ENCODE data around the gene CD27.
"Not testable (repeated sequence)": the region's sequence is repeated elsewhere in the genome, so short reads cannot be mapped to it uniquely, and the experiment has no call there.

CD27 gene

DNA sequence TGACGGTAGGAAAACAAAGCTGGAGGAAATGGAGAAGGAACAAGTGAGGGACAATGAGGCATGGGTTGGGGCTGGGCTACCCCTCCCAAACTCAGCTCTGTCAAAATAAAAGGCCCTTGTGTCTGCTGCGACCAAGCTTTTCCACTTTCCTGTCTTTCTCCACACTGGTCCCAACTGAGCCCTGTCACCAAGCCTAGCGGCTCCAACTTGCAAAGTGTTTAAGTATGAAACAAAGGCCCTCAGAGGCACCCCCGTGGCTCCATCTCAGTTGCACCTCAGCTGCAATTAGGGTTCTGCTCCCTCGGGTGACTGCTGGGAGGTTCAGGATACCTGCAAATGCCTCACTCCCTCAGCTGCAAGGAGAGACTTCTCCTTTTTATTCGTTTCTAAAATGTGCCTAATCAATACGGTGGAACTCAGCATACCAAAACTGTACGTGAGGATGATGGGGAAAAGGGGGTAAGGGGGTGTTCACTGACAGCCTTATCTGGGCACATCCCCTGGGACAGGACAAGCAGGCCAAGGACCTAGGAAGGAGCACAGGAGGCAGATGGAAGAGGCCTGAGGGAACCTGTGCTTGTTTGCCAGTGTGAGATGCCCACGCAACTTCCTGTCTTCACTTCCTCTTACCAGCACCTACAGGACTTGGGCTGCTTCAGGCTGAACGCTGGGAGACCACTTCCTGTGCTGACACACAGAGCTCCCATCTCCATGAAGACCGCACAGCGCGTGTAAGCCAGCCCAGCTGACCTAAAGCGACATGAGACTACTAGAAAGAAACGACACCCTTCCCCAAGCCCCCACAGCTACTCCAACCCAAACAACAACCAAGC is 16.9 kb downstream of the CD27 start:
- no peak for DNase-seq

DNA sequence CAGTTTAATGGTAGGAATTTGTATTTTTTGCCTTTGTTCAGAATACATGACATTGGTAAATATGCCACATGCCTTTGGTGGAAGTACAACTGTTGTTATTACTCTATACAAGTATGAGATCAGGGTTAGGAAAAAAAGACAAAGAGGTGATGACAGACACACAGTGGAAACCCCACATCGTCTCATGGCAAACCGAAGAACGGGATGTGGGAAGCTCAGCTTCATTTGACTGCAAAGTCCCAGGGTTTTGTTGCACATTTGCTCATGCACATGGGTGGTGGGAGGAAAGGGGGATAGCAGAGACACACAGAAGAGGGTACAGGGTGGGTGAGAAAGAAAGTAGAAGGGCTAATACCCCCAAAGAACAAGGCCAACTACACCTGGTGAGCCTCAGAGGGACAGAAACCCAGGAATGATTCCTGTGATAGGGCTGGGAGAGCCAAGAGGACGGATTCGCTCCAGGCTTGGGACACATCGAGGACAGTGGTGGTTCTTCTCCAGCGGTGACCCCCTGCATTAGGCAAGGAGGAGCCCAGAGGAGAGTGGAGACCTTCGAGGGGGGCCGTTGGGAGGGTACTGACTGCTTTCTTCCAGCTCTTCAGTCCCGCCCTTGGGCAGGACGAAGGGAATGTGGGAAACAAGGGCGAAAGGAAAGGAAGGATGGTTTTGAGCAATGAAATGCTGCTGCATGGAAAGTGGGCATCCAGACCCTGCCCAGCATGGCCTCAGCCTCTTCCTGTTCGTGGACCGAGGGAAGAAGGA is 17.7 kb downstream of the CD27 start:
- no peak for DNase-seq

- no peak for DNase-seq
Measured at GRCh38 chr12:6463216-6463615, 18.5 kb downstream of the CD27 start.

- DNase-seq = no peak
Measured at GRCh38 chr12:6463858-6464257, 19.1 kb downstream of the CD27 start.

DNA sequence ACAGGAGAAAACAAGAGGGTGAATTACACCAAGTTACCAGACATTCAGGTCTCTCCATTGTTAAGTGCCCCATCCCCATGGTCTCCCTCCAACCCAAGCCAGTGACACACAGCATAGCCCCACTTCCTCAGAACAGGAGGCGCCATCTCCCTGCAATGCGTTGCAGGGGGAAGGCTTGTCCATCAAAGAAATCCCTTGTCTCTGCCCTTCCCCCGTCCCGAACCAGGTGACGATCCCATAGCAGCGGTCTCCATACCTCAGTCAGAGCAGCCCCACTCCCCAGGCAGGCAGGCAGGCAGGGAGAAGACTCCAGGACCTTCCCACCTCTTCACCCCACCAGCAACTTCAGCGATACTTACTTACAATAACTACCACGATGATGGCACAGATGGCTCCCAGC is 19.8 kb downstream of the CD27 start:
- no peak for DNase-seq

GRCh38 chr12:6465467-6466183 is 20.9 kb downstream of the CD27 start:
- peak; percentile 53 to 80 (median 70) for DNase-seq

GRCh38 chr12:6466184-6466573 is 21.4 kb downstream of the CD27 start:
- no peak for DNase-seq

DNA sequence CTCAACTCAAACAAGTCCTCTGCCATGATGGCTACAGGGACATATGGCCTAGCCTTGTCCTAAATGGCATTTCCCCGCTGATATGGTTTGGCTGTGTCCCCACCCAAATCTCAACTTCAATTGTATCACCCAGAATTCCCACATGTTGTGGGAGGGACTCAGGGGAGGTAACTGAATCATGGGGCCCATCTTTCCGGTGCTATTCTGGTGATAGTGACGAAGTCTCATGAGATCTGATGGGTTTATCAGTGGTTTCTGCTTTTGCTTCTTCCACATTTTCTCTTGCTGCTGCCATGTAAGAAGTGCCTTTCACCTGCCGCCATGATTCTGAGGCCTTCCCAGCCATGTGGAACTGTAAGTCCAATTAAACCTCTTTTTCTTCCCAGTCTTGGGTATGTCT is 22.0 kb downstream of the CD27 start:
- DNase-seq = not testable (repeated sequence)

- not testable (repeated sequence) for DNase-seq
Measured at GRCh38 chr12:6467571-6468282, 23.0 kb downstream of the CD27 start.

DNA sequence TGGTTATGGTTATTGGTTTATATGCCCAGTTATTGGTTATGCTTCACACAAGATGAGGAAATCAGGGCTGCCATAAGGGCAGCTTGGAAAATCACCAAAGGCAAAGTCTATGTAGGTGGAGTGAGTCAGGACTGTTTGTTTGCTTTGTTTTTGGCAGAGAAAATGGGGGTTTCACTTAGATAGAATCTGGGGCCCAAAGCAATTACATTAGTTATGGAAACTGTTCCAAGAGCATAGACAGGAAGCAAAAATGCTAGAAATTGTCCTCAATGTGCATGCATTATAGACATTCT is 23.5 kb downstream of the CD27 start:
- no peak for DNase-seq

DNA sequence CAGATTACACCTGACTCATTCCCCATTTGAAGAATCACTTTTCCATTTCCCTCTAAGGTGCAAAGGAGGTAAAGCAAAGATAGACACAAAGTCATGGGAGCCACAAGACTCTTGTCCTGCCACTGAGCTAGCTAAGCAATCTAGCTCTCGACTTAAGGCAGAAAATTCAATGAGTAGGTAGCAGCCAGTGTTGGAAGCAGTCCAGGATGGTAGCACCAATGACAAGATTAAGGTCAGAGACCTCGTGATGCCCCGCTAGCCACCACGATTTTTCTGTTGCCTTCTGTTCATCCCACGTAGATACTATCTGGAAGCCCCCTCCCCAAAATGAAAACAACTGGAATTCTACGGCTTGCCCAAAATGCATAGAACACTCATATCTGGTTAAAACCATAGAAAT is 24.3 kb downstream of the CD27 start:
- DNase-seq = no peak

DNA sequence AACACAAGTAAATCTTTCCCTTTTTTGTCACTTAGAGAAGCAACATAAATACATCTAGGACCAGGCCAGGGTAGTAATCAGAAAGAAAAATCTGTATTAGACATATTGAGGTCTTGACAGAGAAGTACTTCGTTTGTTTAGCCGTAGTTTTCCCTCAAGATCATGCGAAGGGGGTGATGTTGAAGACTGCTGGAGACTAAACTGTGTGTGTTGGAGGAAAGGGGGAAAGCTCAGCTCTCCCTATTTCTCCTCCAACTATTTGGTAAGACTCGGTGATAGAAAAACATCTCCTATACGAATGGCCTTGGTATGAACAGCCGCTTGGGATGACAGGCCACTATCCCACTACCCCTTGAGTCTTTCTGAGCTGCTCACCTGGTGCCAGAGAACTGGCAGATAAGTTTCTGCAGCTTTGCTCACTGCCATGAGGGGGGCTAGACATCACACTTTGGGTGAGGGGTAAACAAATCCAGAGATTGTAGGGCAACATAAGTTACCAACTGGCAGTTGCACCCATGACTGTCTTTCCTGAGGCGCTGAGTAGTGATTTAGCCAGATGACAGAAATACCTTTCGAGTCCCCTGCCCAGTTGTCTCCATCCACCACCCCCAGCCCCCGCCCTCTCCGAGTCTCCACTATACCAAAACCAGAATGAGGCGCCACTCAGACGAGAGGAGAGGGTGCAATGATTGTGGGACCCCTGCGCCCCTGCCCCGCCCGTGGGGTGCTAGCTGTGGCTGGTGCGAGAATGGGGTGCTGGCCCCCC is 25.0 kb downstream of the CD27 start:
- DNase-seq = peak in 2 of 3 experiments; percentile 64 to 69

- DNase-seq = peak; percentile 96 to 100 (median 98)
Measured at GRCh38 chr12:6470375-6471163, 25.8 kb downstream of the CD27 start, which contains the start of gene VAMP1. TSS of gene VAMP1 (minus strand) at chr12:6470677. CDS start at chr12:6470531, 146 bp downstream.

GRCh38 chr12:6471989-6472360 is 27.2 kb downstream of the CD27 start:
- no peak for DNase-seq

- DNase-seq = no peak
Measured at GRCh38 chr12:6472491-6472890, 27.7 kb downstream of the CD27 start.

DNA sequence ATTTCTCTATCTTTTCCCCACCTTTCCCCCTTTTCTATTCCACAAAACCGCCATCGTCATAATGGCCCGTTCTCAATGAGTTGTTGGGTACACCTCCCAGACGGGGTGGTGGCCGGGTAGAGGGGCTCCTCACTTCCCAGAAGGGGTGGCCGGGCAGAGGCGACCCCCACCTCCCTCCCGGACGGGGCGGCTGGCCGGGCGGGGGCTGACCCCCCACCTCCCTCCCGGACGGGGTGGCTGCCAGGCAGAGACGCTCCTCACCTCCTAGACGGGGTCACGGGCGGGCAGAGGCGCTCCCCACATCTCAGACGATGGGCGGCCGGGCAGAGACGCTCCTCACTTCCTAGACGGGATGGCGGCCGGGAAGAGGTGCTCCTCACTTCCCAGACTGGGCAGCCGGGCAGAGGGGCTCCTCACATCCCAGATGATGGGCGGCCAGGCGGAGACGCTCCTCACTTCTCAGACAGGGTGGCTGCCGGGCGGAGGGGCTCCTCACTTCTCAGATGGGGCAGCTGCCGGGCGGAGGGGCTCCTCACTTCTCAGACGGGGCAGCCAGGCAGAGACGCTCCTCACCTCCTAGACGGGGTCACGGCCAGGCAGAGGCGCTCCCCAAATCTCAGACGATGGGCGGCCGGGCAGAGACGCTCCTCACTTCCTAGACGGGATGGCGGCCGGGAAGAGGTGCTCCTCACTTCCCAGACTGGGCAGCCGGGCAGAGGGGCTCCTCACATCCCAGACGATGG is 30.6 kb downstream of the CD27 start:
- DNase-seq = not testable (repeated sequence)

DNA sequence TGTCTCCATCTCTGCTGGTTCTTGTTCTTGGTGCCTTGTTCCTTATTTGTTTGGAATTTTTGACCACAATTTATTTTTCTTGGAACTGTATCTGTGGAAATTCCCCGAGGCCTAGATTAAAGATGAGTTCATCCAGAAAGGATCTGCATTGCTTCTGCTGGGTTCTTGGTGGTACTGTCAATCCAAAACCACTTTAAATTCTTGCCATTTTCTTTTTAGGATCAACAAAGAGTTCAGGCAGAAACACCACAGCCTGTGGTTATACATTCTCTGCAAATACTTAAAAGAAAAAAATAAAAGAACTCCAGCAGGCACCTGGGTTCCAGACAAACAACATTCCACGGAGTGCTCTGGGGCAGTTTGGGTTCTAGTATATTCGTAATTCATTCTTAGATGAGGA is 31.7 kb downstream of the CD27 start:
- no peak for DNase-seq

DNA sequence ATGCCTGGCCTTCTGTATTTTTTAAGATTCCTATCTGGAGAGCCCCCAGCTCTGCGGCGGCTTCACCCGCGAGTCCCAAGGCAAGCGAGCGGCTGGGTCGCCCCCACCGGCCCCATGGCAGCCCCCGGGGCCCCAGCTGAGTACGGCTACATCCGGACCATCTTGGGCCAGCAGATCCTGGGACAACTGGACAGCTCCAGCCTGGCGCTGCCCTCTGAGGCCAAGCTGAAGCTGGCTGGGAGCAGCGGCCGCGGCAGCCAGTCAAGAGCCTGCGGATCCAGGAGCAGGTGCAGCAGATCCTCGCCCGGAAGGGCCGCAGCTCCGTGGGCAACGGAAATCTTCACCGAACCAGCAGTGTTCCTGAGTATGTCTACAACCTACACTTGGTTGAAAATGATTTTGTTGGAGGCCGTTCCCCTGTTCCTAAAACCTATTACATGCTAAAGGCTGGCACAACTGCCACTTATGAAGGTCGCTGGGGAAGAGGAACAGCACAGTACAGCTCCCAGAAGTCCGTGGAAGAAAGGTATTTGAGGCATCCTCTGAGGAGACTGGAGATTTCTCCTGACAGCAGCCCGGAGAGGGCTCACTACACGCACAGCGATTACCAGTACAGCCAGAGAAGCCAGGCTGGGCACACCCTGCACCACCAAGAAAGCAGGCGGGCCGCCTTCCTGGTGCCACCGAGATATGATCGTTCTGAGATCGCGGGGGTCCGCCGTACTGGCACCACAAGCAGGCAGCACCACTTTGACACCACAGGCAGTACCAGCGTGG is 33.0 kb downstream of the CD27 start:
- DNase-seq = not testable (repeated sequence)

DNA sequence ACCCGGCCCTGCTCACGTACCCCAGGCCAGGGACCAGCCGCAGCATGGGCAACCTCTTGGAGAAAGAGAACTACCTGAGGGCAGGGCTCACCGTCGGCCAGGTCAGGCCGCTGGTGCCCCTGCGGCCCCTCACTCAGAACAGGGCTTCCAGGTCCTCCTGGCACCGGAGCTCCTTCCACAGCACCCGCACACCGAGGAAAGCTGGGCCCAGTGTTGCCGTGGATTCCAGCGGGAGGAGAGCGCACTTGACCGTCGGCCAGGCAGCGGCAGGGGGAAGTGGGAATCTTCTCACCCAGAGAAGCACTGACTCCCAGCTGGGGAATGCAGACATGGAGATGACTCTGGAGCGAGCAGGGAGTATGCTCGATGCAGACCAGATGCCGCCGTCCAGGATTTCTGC is 33.7 kb downstream of the CD27 start:
- DNase-seq = no peak

DNA sequence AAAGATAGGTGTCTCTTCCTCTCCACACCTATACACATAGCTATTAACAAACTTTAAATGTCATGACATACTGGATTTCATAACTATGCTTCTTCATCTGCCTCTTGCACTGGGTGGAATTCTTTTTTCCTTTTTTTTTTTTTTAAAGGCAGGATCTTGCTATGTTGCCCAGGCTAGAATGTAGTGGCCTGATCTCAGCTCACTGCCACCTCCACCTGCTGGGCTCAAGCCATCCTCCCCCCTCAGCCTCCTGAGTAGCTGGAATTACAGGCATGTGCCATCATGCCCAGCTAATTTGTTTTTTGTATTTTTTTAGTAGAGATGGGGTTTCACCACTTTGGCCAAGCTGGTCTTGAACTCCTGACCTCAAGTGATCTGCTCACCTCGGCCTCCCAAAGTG is 43.5 kb downstream of the CD27 start:
- DNase-seq = no peak
